H9 (cell line): ENCODE results near the gene NEURL1. TPM values are rescaled to one million over a fixed set of nuclear protein-coding genes. Genes with fewer than 3 reads are reported as not detected.

Experiments used
- DNase-seq: peaks from one replicate; pipeline ENCODE4 v3.0.0-alpha.2; 2017
- H2AFZ ChIP-seq: one replicate; pipeline ENCODE4 v1.6.1; 2013; ENCODE audit warnings: mild to moderate bottlenecking, low read length, control low read depth, moderate library complexity
- H2AK5ac ChIP-seq: 2 replicates; pipeline ENCODE4 v1.6.1; 2013; ENCODE audit warnings: low read length, control low read depth, mixed read lengths; ENCODE audit not compliant: insufficient read length
- H2BK120ac ChIP-seq: one replicate; pipeline ENCODE4 v1.6.1; 2013; ENCODE audit warnings: low read depth, mild to moderate bottlenecking, low read length, control low read depth, inconsistent platforms; ENCODE audit not compliant: poor library complexity, severe bottlenecking
- H2BK12ac ChIP-seq: 2 replicates; pipeline ENCODE4 v1.6.1; 2013; ENCODE audit warnings: low read length, control low read depth, mixed read lengths, low read depth; ENCODE audit not compliant: insufficient read length
- H2BK15ac ChIP-seq: 2 replicates; pipeline ENCODE4 v1.6.1; 2013; ENCODE audit warnings: low read depth, low read length, control low read depth
- H2BK20ac ChIP-seq: one replicate; pipeline ENCODE4 v1.6.1; 2013; ENCODE audit warnings: low read depth, mild to moderate bottlenecking, low read length, control low read depth, inconsistent platforms; ENCODE audit not compliant: poor library complexity, severe bottlenecking
- H2BK5ac ChIP-seq: 2 replicates; pipeline ENCODE4 v1.6.1; 2013; ENCODE audit warnings: low read length, control low read depth, mixed read lengths; ENCODE audit not compliant: insufficient read length
- H3K14ac ChIP-seq: 2 replicates; pipeline ENCODE4 v1.6.1; 2013; ENCODE audit warnings: low read length, control low read depth; ENCODE audit not compliant: insufficient read depth
- H3K18ac ChIP-seq: 2 replicates; pipeline ENCODE4 v1.6.1; 2013; ENCODE audit warnings: low read depth, mild to moderate bottlenecking, mixed read lengths, low read length, control low read depth; ENCODE audit not compliant: insufficient read length
- H3K23ac ChIP-seq: 2 replicates; pipeline ENCODE4 v1.6.1; 2013; ENCODE audit warnings: low read length, control low read depth, mixed read lengths, low read depth; ENCODE audit not compliant: insufficient read length
- H3K23me2 ChIP-seq: 2 replicates; pipeline ENCODE4 v1.6.1; 2013; ENCODE audit warnings: low read depth, mild to moderate bottlenecking, mixed read lengths, low read length, control low read depth; ENCODE audit not compliant: insufficient read length, poor library complexity, severe bottlenecking
- H3K27ac ChIP-seq: 2 replicates; pipeline ENCODE4 v1.5.1; 2013; ENCODE audit warnings: low read length, control low read depth, mixed read lengths, low read depth; ENCODE audit not compliant: insufficient read length
- H3K27me3 ChIP-seq: 2 replicates; pipeline ENCODE4 v1.6.1; 2013; ENCODE audit warnings: low read length, control low read depth, inconsistent platforms; ENCODE audit not compliant: insufficient read depth
- H3K4ac ChIP-seq: 2 replicates; pipeline ENCODE4 v1.6.1; 2013; ENCODE audit warnings: low read depth, mild to moderate bottlenecking, control low read depth, inconsistent platforms, low read length, moderate library complexity
- H3K4me1 ChIP-seq: 2 replicates; pipeline ENCODE4 v1.6.1; 2013; ENCODE audit warnings: low read length, control low read depth, inconsistent platforms; ENCODE audit not compliant: insufficient read depth
- H3K4me2 ChIP-seq: 2 replicates; pipeline ENCODE4 v1.6.1; 2013; ENCODE audit warnings: low read length, control low read depth, mixed read lengths; ENCODE audit not compliant: insufficient read length, insufficient read depth
- H3K56ac ChIP-seq: 2 replicates; pipeline ENCODE4 v1.6.1; 2013; ENCODE audit warnings: low read depth, mild to moderate bottlenecking, mixed read lengths, low read length, control low read depth; ENCODE audit not compliant: insufficient read length
- H3K79me1 ChIP-seq: 2 replicates; pipeline ENCODE4 v1.6.1; 2013; ENCODE audit warnings: low read depth, mild to moderate bottlenecking, moderate library complexity, low read length, control low read depth, inconsistent platforms; ENCODE audit not compliant: insufficient read depth, poor library complexity, severe bottlenecking
- H3K79me2 ChIP-seq: 2 replicates; pipeline ENCODE4 v1.6.1; 2013; ENCODE audit warnings: low read length, control low read depth, inconsistent platforms; ENCODE audit not compliant: insufficient read depth
- H3K9ac ChIP-seq: 2 replicates; pipeline ENCODE4 v1.6.1; 2013; ENCODE audit warnings: low read length, control low read depth, mixed read lengths; ENCODE audit not compliant: insufficient read length; ENCODE audit errors: extremely low read depth
- H3K9me3 ChIP-seq: one replicate; pipeline ENCODE4 v1.6.1; 2013; ENCODE audit warnings: low read depth, low read length, inconsistent platforms; ENCODE audit not compliant: control insufficient read depth
- H3T11ph ChIP-seq: one replicate; pipeline ENCODE4 v1.6.1; 2013; ENCODE audit warnings: mild to moderate bottlenecking, low read length, control low read depth, inconsistent platforms
- H4K20me1 ChIP-seq: one replicate; pipeline ENCODE4 v1.6.1; 2013; ENCODE audit not compliant: control insufficient read depth, insufficient read length, insufficient read depth
- H4K5ac ChIP-seq: 2 replicates; pipeline ENCODE4 v1.6.1; 2013; ENCODE audit warnings: low read depth, mild to moderate bottlenecking, mixed read lengths, low read length, control low read depth; ENCODE audit not compliant: insufficient read length
- H4K8ac ChIP-seq: replicated peaks from 2 replicates; pipeline ENCODE4 v1.6.1; 2013; ENCODE audit warnings: low read length, control low read depth, mixed read lengths, low read depth; ENCODE audit not compliant: insufficient read length
- H4K91ac ChIP-seq: 2 replicates; pipeline ENCODE4 v1.6.1; 2013; ENCODE audit warnings: low read depth, mild to moderate bottlenecking, moderate library complexity, mixed read lengths, low read length, control low read depth; ENCODE audit not compliant: insufficient read length
- H3K27ac Mint-ChIP-seq, 3 experiments: 2 replicates in 2 of 3; 3 replicates in 1 of 3; pipeline ENCODE4 v1.8.0; 2020 to 2021; ENCODE audit warnings: mixed read lengths in 3 of 3, mild to moderate bottlenecking in 1 of 3, moderate library complexity in 1 of 3
- H3K27me3 Mint-ChIP-seq: 2 replicates; pipeline ENCODE4 v1.8.0; 2021; ENCODE audit warnings: low read depth, mild to moderate bottlenecking, moderate library complexity, mixed read lengths
- H3K36me3 Mint-ChIP-seq, 3 experiments: 2 replicates in 2 of 3; 3 replicates in 1 of 3; pipeline ENCODE4 v1.8.0; 2020 to 2021; ENCODE audit warnings: low read depth in 3 of 3, mixed read lengths in 3 of 3; ENCODE audit not compliant: insufficient read depth in 1 of 3
- H3K4me1 Mint-ChIP-seq, 2 experiments: 2 replicates each; pipeline ENCODE4 v1.8.0; 2020; ENCODE audit warnings: mixed read lengths in 2 of 2
- H3K4me3 Mint-ChIP-seq, 2 experiments: 2 replicates in 1 of 2; 3 replicates in 1 of 2; pipeline ENCODE4 v1.8.0; 2020 to 2021; ENCODE audit warnings: mild to moderate bottlenecking in 2 of 2, mixed read lengths in 2 of 2, moderate library complexity in 1 of 2
- H3K9me3 Mint-ChIP-seq, 2 experiments: 2 replicates in 1 of 2; 3 replicates in 1 of 2; pipeline ENCODE4 v1.8.0; 2020; ENCODE audit warnings: mild to moderate bottlenecking in 2 of 2, mixed read lengths in 2 of 2, moderate library complexity in 1 of 2
- WGBS: extraction: QIAGEN DNeasy Blood & Tissue Kit; methylation state at CpG from one replicate; pipeline ENCODE4 v1.1.7; 2013; ENCODE audit warnings: missing lambda C conversion rate, low lambda C conversion rate, mixed read lengths; ENCODE audit not compliant: insufficient read length; ENCODE audit errors: extremely low coverage; 5-methylcytosine and 5-hydroxymethylcytosine counted together
- total RNA-seq: library from RNA; stranded (reverse); gene quantifications from 2 replicates; pipeline ENCODE4 v1.2.1, GENCODE V29; 2021
- TF ChIP-seq, protein P1 (sequence below): fragments of 200-600 bp; sonication (generic); conservative IDR thresholded peaks from 3 replicates; pipeline ENCODE4 v1.8.0; 2021; ENCODE audit warnings: antibody characterized with exemption, mild to moderate bottlenecking

NEURL1 gene
- total RNA-seq, 1 experiment from 2014 or later: 1.2 TPM

DNA sequence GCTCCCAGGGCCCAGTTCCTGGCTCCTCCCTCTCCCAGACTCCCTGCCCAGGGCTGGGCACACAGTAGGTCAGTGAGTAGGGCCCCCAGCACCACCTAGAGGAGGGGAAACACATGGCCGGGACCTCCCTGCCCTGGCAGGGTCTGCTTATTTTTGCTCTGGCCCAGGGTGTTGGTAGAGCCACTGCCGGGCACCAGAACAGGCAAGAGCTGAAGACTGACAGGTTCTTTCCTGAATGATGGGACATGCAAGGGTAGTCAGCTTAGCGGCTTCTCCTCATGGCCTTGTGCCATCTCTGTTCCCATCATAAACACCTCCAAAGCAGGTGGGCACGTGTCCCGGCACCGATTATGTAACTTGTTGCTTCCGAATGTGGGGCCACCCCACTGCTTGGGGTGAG is 86.5 kb downstream of the NEURL1 start:
- Mint-ChIP-seq H3K36me3 (no peaks in the 10 kb centered on the region), H3K4me1 (peaks cover 0 to 2% of the 10 kb centered on the region in 2 experiments; a peak in 1 of 4 replicates), H3K4me3 (peak overlapping the region in 1 of 2 experiments; percentile 49; a peak in 1 of 5 replicates), H3K27ac (no peak overlapping the region), H3K9me3 (no peaks in the 10 kb centered on the region), H3K27me3 (peaks cover 1% of the 10 kb centered on the region; the same call in 1 of the 2 replicates)
- Histone ChIP-seq H2BK120ac (no peak overlapping the region), H3K27ac (no peak overlapping the region), H3K9ac (no peak overlapping the region), H3K27me3 (no peaks in the 10 kb centered on the region), H2BK12ac (no peak overlapping the region), H2BK20ac (no peak overlapping the region), H3K4ac (no peak overlapping the region), H4K8ac (no peak overlapping the region), H3K4me2 (no peak overlapping the region), H3K23ac (no peak overlapping the region), H3K23me2 (no peaks in the 10 kb centered on the region), H2AFZ (no peak overlapping the region), H4K20me1 (no peaks in the 10 kb centered on the region), H3T11ph (no peak overlapping the region), H3K79me1 (no peaks in the 10 kb centered on the region), H2BK15ac (no peak overlapping the region), H3K56ac (no peak overlapping the region), H3K4me1 (no peaks in the 10 kb centered on the region), H2BK5ac (no peak overlapping the region), H2AK5ac (no peak overlapping the region), H3K9me3 (no peaks in the 10 kb centered on the region), H4K91ac (no peak overlapping the region), H3K18ac (no peak overlapping the region), H3K14ac (no peak overlapping the region), H4K5ac (no peak overlapping the region), H3K79me2 (no peaks in the 10 kb centered on the region)
- WGBS: no CpG with 5 or more reads among the region's 7 CpGs
- TF ChIP-seq, protein P1, sequence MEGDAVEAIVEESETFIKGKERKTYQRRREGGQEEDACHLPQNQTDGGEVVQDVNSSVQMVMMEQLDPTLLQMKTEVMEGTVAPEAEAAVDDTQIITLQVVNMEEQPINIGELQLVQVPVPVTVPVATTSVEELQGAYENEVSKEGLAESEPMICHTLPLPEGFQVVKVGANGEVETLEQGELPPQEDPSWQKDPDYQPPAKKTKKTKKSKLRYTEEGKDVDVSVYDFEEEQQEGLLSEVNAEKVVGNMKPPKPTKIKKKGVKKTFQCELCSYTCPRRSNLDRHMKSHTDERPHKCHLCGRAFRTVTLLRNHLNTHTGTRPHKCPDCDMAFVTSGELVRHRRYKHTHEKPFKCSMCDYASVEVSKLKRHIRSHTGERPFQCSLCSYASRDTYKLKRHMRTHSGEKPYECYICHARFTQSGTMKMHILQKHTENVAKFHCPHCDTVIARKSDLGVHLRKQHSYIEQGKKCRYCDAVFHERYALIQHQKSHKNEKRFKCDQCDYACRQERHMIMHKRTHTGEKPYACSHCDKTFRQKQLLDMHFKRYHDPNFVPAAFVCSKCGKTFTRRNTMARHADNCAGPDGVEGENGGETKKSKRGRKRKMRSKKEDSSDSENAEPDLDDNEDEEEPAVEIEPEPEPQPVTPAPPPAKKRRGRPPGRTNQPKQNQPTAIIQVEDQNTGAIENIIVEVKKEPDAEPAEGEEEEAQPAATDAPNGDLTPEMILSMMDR: peak; percentile 60
- peak; percentile 74 for DNase-seq
